Left forelimb (tissue), 1 donor: ENCODE results near the gene GXYLT1.
"Not testable (repeated sequence)": the region's sequence is repeated elsewhere in the genome, so short reads cannot be mapped to it uniquely, and the experiment has no call there.

Source experiments
- DNase-seq: peaks from one replicate; pipeline ENCODE4 v3.0.0-alpha.2; 2018; ENCODE audit warnings: low spot score

Gene GXYLT1

GRCh38 chr12:42144158-42144407 is 591 bp downstream of the GXYLT1 start:
- DNase-seq: no peak

GRCh38 chr12:42143452-42144157 is 1.1 kb downstream of the GXYLT1 start:
- no peak for DNase-seq

GRCh38 chr12:42141981-42142606 is 2.6 kb downstream of the GXYLT1 start:
- no peak for DNase-seq

GRCh38 chr12:42140901-42141300 is 3.8 kb downstream of the GXYLT1 start:
- no peak for DNase-seq

GRCh38 chr12:42135259-42135814 is 9.3 kb downstream of the GXYLT1 start:
- no peak for DNase-seq

GRCh38 chr12:42130672-42131402 is 13.8 kb downstream of the GXYLT1 start:
- DNase-seq: no peak

GRCh38 chr12:42129595-42130204 is 15.0 kb downstream of the GXYLT1 start:
- DNase-seq: no peak

GRCh38 chr12:42128888-42129287 is 15.8 kb downstream of the GXYLT1 start:
- DNase-seq: no peak

GRCh38 chr12:42128327-42128726 is 16.3 kb downstream of the GXYLT1 start:
- no peak for DNase-seq

- DNase-seq: no peak
Observed at GRCh38 chr12:42126963-42127362, 17.7 kb downstream of the GXYLT1 start.

- DNase-seq: no peak
Observed at GRCh38 chr12:42125388-42125767, 19.3 kb downstream of the GXYLT1 start.

GRCh38 chr12:42124764-42125387 is 19.8 kb downstream of the GXYLT1 start:
- DNase-seq: no peak

- DNase-seq: no peak
Observed at GRCh38 chr12:42119085-42119633, 25.5 kb downstream of the GXYLT1 start.

GRCh38 chr12:42118136-42118879 is 26.4 kb downstream of the GXYLT1 start:
- DNase-seq: no peak

GRCh38 chr12:42109031-42109430 is 35.6 kb downstream of the GXYLT1 start:
- DNase-seq: no peak

- not testable (repeated sequence) for DNase-seq
Observed at GRCh38 chr12:42106791-42107190, 37.9 kb downstream of the GXYLT1 start.

GRCh38 chr12:42104784-42105183 is 39.9 kb downstream of the GXYLT1 start:
- no peak for DNase-seq

GRCh38 chr12:42104087-42104486 is 40.6 kb downstream of the GXYLT1 start:
- no peak for DNase-seq

- DNase-seq: no peak
Observed at GRCh38 chr12:42103155-42103554, 41.5 kb downstream of the GXYLT1 start.

- DNase-seq: no peak
Observed at GRCh38 chr12:42102720-42103119, 42.0 kb downstream of the GXYLT1 start.

GRCh38 chr12:42099433-42099832 is 45.2 kb downstream of the GXYLT1 start:
- DNase-seq: no peak
